ENCODE data around the gene TLE4. TPM values are rescaled to one million over a fixed set of nuclear protein-coding genes. Genes with fewer than 3 reads are reported as not detected.
A peak's percentile ranks its signal among the peaks of the same experiment; 100 is the strongest.

The TLE4 gene
- total RNA-seq, 2 experiments from 2014 or later: 125 to 136 TPM

DNA sequence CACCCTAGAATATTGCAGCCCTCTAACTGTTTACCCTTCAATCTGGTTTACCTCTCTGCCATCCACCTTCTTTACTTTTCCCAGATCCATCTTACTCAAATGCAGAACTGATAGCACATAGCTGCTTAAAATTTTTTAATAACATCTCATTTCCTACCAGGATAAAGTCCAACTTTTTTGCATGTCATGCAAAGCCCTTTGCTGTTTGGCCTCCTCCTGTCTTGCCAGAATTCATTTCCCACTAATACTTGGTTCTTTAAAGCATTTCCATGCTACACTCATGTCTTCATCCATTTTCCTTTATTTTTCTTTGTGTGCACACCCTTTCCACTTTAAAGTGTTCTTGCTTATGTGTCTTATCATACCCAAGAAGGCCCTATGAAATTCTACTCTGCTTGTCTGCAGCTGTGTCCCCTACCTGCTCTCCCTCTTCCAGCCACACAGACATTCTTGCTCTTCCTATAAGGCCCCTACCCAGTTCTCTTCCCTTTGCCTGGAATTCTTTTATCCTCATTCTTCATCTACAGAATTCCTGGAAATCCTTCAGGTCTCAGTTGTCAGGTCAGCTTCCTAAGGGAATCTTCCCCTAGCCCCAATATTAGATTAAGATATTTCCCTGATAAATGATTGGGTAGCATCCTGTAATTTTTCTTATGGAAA lies 50.3 kb downstream of the TLE4 start:
- Histone ChIP-seq H3K4me1 (ENCODE audit: insufficient read depth, low read length) (peaks cover 15% of the 10 kb centered on the region), H3K27me3 (ENCODE audit: control insufficient read depth in 1 of 2, insufficient read depth in 2 of 2, low read length in 2 of 2) (no peaks in the 10 kb centered on the region), H3K27ac (ENCODE audit: low read depth in 1 of 2, low read length in 2 of 2) (no peak overlapping the region), H3K4me3 (ENCODE audit: low read length) (no peak overlapping the region), H3K9me3 (ENCODE audit: control insufficient read depth in 1 of 2, insufficient read depth in 1 of 2, low read length in 2 of 2) (no peaks in the 10 kb centered on the region), H3K36me3 (ENCODE audit: insufficient read depth, low read length) (no peaks in the 10 kb centered on the region)
- CTCF ChIA-PET: no interaction called here
- TF ChIP-seq, protein P1, sequence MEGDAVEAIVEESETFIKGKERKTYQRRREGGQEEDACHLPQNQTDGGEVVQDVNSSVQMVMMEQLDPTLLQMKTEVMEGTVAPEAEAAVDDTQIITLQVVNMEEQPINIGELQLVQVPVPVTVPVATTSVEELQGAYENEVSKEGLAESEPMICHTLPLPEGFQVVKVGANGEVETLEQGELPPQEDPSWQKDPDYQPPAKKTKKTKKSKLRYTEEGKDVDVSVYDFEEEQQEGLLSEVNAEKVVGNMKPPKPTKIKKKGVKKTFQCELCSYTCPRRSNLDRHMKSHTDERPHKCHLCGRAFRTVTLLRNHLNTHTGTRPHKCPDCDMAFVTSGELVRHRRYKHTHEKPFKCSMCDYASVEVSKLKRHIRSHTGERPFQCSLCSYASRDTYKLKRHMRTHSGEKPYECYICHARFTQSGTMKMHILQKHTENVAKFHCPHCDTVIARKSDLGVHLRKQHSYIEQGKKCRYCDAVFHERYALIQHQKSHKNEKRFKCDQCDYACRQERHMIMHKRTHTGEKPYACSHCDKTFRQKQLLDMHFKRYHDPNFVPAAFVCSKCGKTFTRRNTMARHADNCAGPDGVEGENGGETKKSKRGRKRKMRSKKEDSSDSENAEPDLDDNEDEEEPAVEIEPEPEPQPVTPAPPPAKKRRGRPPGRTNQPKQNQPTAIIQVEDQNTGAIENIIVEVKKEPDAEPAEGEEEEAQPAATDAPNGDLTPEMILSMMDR (IDR thresholded peaks at IDR 0.05): no peak
- no peak for DNase-seq
- POLR2A ChIA-PET: no interaction called here
- Mint-ChIP-seq H3K27me3 (no peaks in the 10 kb centered on the region), H3K27ac (no peak overlapping the region), H3K36me3 (ENCODE audit: low read depth) (peaks cover 11% of the 10 kb centered on the region), H3K4me3 (no peak overlapping the region), H3K9me3 (no peaks in the 10 kb centered on the region), H3K4me1 (ENCODE audit: low read depth) (peaks cover 66% of the 10 kb centered on the region)
- no peak for ATAC-seq (ENCODE audit: poor library complexity)
- intact Hi-C loops (cut with DNase I, micrococcal nuclease): no loop called here

DNA sequence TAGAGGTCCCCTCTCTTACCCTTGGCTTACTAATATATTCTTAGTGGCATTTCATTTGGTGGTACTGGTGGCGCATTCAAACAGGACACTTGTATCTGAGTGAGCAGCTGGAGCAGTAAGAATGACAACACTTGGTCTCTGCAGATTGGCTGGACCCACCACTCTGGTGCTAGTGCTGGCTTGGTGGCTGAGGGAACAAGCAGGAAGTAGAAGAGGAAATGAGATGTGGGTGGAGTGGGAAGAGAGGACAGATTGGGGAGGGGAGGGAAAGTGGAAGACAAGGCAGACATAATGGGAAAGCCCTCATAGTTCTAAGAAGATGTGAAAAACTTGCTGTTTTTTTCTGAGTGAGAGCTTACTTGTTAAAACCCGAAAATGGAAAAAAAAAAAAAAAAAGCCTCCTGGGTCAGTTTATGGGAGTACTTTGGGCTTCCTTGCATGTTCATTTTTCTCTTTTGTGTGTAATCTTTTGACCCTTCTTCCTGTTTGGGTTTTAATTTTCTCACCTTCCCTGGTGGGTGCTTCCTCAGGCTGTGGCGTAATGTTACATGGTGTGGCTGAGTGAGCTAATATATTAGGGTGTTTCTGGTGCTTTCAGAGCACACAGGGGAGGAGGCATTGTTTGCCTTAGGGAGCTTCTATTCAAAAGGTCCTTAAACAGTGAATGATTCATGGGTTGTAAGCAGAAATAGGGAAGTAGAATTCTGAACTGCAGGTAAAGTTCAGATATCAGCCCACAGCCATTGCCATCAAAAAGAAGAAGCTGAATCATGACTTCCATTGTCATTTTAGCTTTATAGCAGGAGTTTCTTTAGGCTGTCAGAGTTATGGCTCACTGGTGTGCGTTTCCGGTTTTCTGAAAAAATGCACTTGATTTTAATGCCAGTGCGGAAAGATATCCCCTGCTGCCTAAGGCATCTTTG lies 52.3 kb downstream of the TLE4 start:
- intact Hi-C loops (cut with DNase I, micrococcal nuclease): no loop called here
- Histone ChIP-seq H3K27ac (ENCODE audit: low read depth in 1 of 2, low read length in 2 of 2) (peak overlapping the region in 1 of 2 donors; percentile 16), H3K36me3 (ENCODE audit: insufficient read depth, low read length) (peaks cover 6% of the 10 kb centered on the region), H3K27me3 (ENCODE audit: control insufficient read depth in 1 of 2, insufficient read depth in 2 of 2, low read length in 2 of 2) (no peaks in the 10 kb centered on the region), H3K4me1 (ENCODE audit: insufficient read depth, low read length) (peaks cover 15% of the 10 kb centered on the region), H3K9me3 (ENCODE audit: control insufficient read depth in 1 of 2, insufficient read depth in 1 of 2, low read length in 2 of 2) (no peaks in the 10 kb centered on the region), H3K4me3 (ENCODE audit: low read length) (peak overlapping the region; percentile 10)
- H3K4me1 Mint-ChIP-seq (ENCODE audit: low read depth): peaks cover 72% of the 10 kb centered on the region
- no peaks in the 10 kb centered on the region for H3K27me3 Mint-ChIP-seq
- TF ChIP-seq, protein P1 (IDR thresholded peaks at IDR 0.05): no peak
- H3K9me3 Mint-ChIP-seq: no peaks in the 10 kb centered on the region
- ATAC-seq (ENCODE audit: poor library complexity): peak; percentile 77
- DNase-seq: peak in 8 of 14 experiments; percentile 1 to 82 (median 22)
- peaks cover 21% of the 10 kb centered on the region for H3K36me3 Mint-ChIP-seq (ENCODE audit: low read depth)
- POLR2A ChIA-PET: interaction anchor here (0.6 to 3.0 kb wide), 5 partner anchors 9 to 52 kb away, joined by 3 to 29 read pairs (median 5); partner anchors contain the start of gene TLE4
- H3K4me3 Mint-ChIP-seq: peak overlapping the region; percentile 66
- CTCF ChIA-PET: interaction anchor here (0.7 to 1.3 kb wide), 3 partner anchors 48 to 64 kb away, joined by 3 to 5 read pairs (median 4); no protein-coding TSS in a partner anchor
- peak overlapping the region; percentile 25 for H3K27ac Mint-ChIP-seq

DNA sequence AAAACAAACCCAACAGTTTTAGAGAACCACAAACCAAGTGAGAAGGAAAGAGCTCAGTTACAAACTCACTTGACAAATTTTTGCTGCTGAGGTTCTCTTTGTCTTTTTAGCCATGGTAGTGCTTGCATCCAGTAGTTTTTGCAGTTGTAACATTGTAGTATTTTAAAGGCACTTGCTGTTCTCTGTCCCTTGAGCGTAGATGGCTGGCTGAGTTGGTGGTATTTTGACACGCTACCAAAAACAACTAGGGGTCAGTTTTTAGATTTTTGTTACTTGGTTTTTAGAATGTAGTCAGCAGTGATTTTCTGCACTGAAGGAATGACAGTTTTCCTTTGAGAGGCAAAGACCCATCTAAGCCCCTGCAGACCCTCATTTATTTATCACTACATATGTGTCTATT lies 58.0 kb downstream of the TLE4 start:
- POLR2A ChIA-PET: interaction anchor here (0.7 to 1.0 kb wide), 2 partner anchors 9 to 58 kb away, joined by 3 read pairs; partner anchors contain the start of gene TLE4
- Mint-ChIP-seq H3K4me1 (ENCODE audit: low read depth) (peaks cover 66% of the 10 kb centered on the region), H3K36me3 (ENCODE audit: low read depth) (peaks cover 31% of the 10 kb centered on the region), H3K4me3 (no peak overlapping the region), H3K9me3 (no peaks in the 10 kb centered on the region), H3K27me3 (no peaks in the 10 kb centered on the region), H3K27ac (no peak overlapping the region)
- Histone ChIP-seq H3K27ac (ENCODE audit: low read depth in 1 of 2, low read length in 2 of 2) (no peak overlapping the region), H3K9me3 (ENCODE audit: control insufficient read depth in 1 of 2, insufficient read depth in 1 of 2, low read length in 2 of 2) (no peaks in the 10 kb centered on the region), H3K4me1 (ENCODE audit: insufficient read depth, low read length) (peaks cover 18% of the 10 kb centered on the region), H3K27me3 (ENCODE audit: control insufficient read depth in 1 of 2, insufficient read depth in 2 of 2, low read length in 2 of 2) (no peaks in the 10 kb centered on the region), H3K4me3 (ENCODE audit: low read length) (no peak overlapping the region), H3K36me3 (ENCODE audit: insufficient read depth, low read length) (peaks cover 6% of the 10 kb centered on the region)
- intact Hi-C loops (cut with DNase I, micrococcal nuclease): loop anchor here in 1 of 2 experiments (5.0 kb wide), 1 partner anchor 42 kb away; no protein-coding TSS in a partner anchor
- DNase-seq: no peak
- ATAC-seq (ENCODE audit: poor library complexity): no peak
- TF ChIP-seq, protein P1 (IDR thresholded peaks at IDR 0.05): no peak
- CTCF ChIA-PET: no interaction called here

All from CD4-positive, alpha-beta T cell (primary cell).